Measurements from ENCODE around the gene KCNH1.

KCNH1 gene

DNA sequence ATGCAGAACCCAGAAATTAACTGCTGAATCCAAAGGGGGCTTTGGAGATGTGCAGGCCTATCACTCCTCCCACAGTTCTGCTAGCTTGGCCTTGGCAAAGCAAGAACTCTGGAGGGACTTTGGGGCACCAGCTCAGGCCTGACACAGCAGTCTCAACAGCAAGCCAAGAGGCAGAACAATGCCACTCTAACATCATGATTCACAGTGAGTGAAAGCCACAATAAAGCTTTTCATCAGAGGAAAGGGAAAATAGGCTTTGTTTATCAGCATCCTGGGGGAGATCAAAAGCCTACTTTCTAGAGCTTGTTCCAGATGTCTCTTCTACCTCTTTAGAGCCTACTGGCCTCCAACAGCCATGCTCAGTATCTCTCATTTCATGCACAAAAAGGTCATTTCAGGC is 283.4 kb downstream of the KCNH1 start:
- POLR2A ChIA-PET, result no interaction called here
- Histone ChIP-seq H3K4me1 (ENCODE audit: control extremely low read depth in 1 of 4, control insufficient read depth in 4 of 4, insufficient read depth in 4 of 4, low read length in 3 of 4) (no peaks in the 10 kb centered on the region), H3K27me3 (replicated peaks in 2 of 5; ENCODE audit: control insufficient read depth in 4 of 5, insufficient read depth in 5 of 5, low read length in 4 of 5) (peaks cover 0 to 2% (median 0%) of the 10 kb centered on the region in 5 experiments), H3K27ac (ENCODE audit: insufficient read depth in 1 of 2, low read depth in 1 of 2, low read length in 2 of 2, poor library complexity in 1 of 2, severe bottlenecking in 2 of 2) (no peak overlapping the region), H3K9me3 (ENCODE audit: control extremely low read depth in 1 of 5, control insufficient read depth in 4 of 5, insufficient read depth in 2 of 5, low read depth in 1 of 5, low read length in 4 of 5) (no peaks in the 10 kb centered on the region), H3K4me3 (ENCODE audit: control insufficient read depth in 1 of 7, extremely low read depth in 1 of 7, insufficient read depth in 4 of 7, low read depth in 2 of 7, low read length in 6 of 7) (no peak overlapping the region), H3K36me3 (ENCODE audit: control insufficient read depth in 4 of 4, insufficient read depth in 4 of 4, low read length in 3 of 4) (no peaks in the 10 kb centered on the region)
- CTCF ChIA-PET, result no interaction called here
- DNase-seq, result no peak

GRCh38 chr1:210848474-210848873 is 285.5 kb downstream of the KCNH1 start:
- 83% methylated on average over 1 of the region's 3 CpGs for WGBS (ENCODE audit: insufficient coverage)
- H3K27ac ChIP-seq (ENCODE audit: insufficient read depth in 1 of 2, low read depth in 1 of 2, low read length in 2 of 2, poor library complexity in 1 of 2, severe bottlenecking in 2 of 2), result no peak overlapping the region
- POLR2A ChIA-PET, result no interaction called here

GRCh38 chr1:210841926-210842625 is 291.9 kb downstream of the KCNH1 start:
- H3K4me1 ChIP-seq (ENCODE audit: control extremely low read depth in 1 of 4, control insufficient read depth in 4 of 4, insufficient read depth in 4 of 4, low read length in 3 of 4), result no peaks in the 10 kb centered on the region
- no peak for DNase-seq
- no peaks in the 10 kb centered on the region for H3K36me3 ChIP-seq (ENCODE audit: control insufficient read depth in 4 of 4, insufficient read depth in 4 of 4, low read length in 3 of 4)
- ChIA-PET CTCF (no interaction called here), POLR2A (no interaction called here)
- H3K27ac ChIP-seq (ENCODE audit: insufficient read depth in 1 of 2, low read depth in 1 of 2, low read length in 2 of 2, poor library complexity in 1 of 2, severe bottlenecking in 2 of 2), result no peak overlapping the region
- H3K27me3 ChIP-seq (replicated peaks in 2 of 5; ENCODE audit: control insufficient read depth in 4 of 5, insufficient read depth in 5 of 5, low read length in 4 of 5), result peaks cover 0 to 2% (median 0%) of the 10 kb centered on the region in 5 experiments
- WGBS (ENCODE audit: insufficient coverage), result 95% methylated on average over 3 of the region's 5 CpGs
- no peak overlapping the region for H3K4me3 ChIP-seq (ENCODE audit: control insufficient read depth in 1 of 7, extremely low read depth in 1 of 7, insufficient read depth in 4 of 7, low read depth in 2 of 7, low read length in 6 of 7)
- H3K9me3 ChIP-seq (ENCODE audit: control extremely low read depth in 1 of 5, control insufficient read depth in 4 of 5, insufficient read depth in 2 of 5, low read depth in 1 of 5, low read length in 4 of 5), result peaks cover 0 to under 1% (median 0%) of the 10 kb centered on the region in 5 experiments

More at GRCh38 chr1:210848474-210848873, 285.5 kb downstream of the KCNH1 start:
- H3K27me3 ChIP-seq (replicated peaks in 2 of 5; ENCODE audit: control insufficient read depth in 4 of 5, insufficient read depth in 5 of 5, low read length in 4 of 5), result no peaks in the 10 kb centered on the region
- no peak overlapping the region for H3K4me3 ChIP-seq (ENCODE audit: control insufficient read depth in 1 of 7, extremely low read depth in 1 of 7, insufficient read depth in 4 of 7, low read depth in 2 of 7, low read length in 6 of 7)
- no peaks in the 10 kb centered on the region for H3K9me3 ChIP-seq (ENCODE audit: control extremely low read depth in 1 of 5, control insufficient read depth in 4 of 5, insufficient read depth in 2 of 5, low read depth in 1 of 5, low read length in 4 of 5)
- no peaks in the 10 kb centered on the region for H3K4me1 ChIP-seq (ENCODE audit: control extremely low read depth in 1 of 4, control insufficient read depth in 4 of 4, insufficient read depth in 4 of 4, low read length in 3 of 4)
- CTCF ChIA-PET, result no interaction called here
- H3K36me3 ChIP-seq (ENCODE audit: control insufficient read depth in 4 of 4, insufficient read depth in 4 of 4, low read length in 3 of 4), result no peaks in the 10 kb centered on the region
- no peak for DNase-seq

DNA sequence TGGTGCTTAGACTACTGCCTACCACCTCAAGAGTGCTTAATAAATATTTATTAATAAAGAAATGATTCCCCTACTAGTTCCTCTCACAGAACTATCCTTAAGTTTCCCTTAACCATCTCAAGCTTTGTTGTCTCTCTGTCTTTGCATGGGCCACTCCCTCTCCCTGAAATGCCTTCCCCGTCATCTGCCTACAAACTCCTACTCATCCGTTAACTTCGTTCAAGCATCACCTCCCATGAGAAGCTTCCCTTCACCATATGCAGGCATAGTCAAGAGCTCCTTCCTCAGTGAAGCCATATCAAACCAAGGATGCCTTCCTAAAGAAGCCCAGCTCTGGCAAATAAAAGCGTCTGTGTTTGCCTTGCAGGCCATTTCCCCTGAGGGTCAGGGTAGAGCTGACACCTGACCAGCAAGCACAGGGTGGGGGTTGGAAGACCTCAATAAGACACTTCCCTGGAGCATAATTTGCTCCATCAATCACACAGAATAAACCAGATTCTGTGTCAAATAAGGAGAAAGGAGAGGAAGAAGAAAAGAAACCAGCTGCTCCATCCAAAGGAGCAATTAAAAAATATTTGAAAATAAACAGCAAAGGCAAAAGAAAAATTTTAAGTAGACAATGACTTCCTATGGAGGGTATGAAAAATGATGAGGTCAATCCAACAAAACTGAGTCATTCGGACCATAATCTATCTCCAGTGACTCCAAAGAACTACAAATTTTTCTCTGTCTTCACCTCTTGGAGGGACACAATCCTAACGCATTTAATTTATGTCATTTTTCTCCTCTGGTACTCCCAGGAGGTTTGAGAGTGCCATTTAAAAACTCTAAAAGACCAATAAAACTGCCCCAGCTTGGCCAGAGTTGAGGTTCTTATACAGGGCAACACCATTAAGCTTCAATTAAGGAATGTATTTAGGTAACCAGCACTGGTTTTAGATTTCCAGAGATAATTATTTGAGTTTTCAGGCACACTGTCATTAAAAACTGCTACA is 303.6 kb downstream of the KCNH1 start:
- CTCF ChIA-PET, result no interaction called here

GRCh38 chr1:210828996-210829596 is 304.9 kb downstream of the KCNH1 start:
- POLR2A ChIA-PET, result no interaction called here
- no peaks in the 10 kb centered on the region for H3K9me3 ChIP-seq (ENCODE audit: control extremely low read depth in 1 of 5, control insufficient read depth in 4 of 5, insufficient read depth in 2 of 5, low read depth in 1 of 5, low read length in 4 of 5)
- no peaks in the 10 kb centered on the region for H3K36me3 ChIP-seq (ENCODE audit: control insufficient read depth in 4 of 4, insufficient read depth in 4 of 4, low read length in 3 of 4)
- CTCF ChIA-PET, result no interaction called here
- no peak overlapping the region for H3K4me3 ChIP-seq (ENCODE audit: control insufficient read depth in 1 of 7, extremely low read depth in 1 of 7, insufficient read depth in 4 of 7, low read depth in 2 of 7, low read length in 6 of 7)
- no peaks in the 10 kb centered on the region for H3K4me1 ChIP-seq (ENCODE audit: control extremely low read depth in 1 of 4, control insufficient read depth in 4 of 4, insufficient read depth in 4 of 4, low read length in 3 of 4)
- peaks cover 0 to 3% (median 0%) of the 10 kb centered on the region in 5 experiments for H3K27me3 ChIP-seq (replicated peaks in 2 of 5; ENCODE audit: control insufficient read depth in 4 of 5, insufficient read depth in 5 of 5, low read length in 4 of 5)
- no peak for DNase-seq
- H3K27ac ChIP-seq (ENCODE audit: insufficient read depth in 1 of 2, low read depth in 1 of 2, low read length in 2 of 2, poor library complexity in 1 of 2, severe bottlenecking in 2 of 2), result no peak overlapping the region
- WGBS (ENCODE audit: insufficient coverage), result 85% methylated on average over 4 of the region's 4 CpGs

More for the DNA sequence above, 303.6 kb downstream of the KCNH1 start:
- DNase-seq, result no peak
- Histone ChIP-seq H3K27me3 (replicated peaks in 2 of 5; ENCODE audit: control insufficient read depth in 4 of 5, insufficient read depth in 5 of 5, low read length in 4 of 5) (peaks cover 0 to 3% (median 0%) of the 10 kb centered on the region in 5 experiments), H3K36me3 (ENCODE audit: control insufficient read depth in 4 of 4, insufficient read depth in 4 of 4, low read length in 3 of 4) (no peaks in the 10 kb centered on the region), H3K4me3 (ENCODE audit: control insufficient read depth in 1 of 7, extremely low read depth in 1 of 7, insufficient read depth in 4 of 7, low read depth in 2 of 7, low read length in 6 of 7) (no peak overlapping the region), H3K9me3 (ENCODE audit: control extremely low read depth in 1 of 5, control insufficient read depth in 4 of 5, insufficient read depth in 2 of 5, low read depth in 1 of 5, low read length in 4 of 5) (no peaks in the 10 kb centered on the region), H3K27ac (ENCODE audit: insufficient read depth in 1 of 2, low read depth in 1 of 2, low read length in 2 of 2, poor library complexity in 1 of 2, severe bottlenecking in 2 of 2) (no peak overlapping the region), H3K4me1 (ENCODE audit: control extremely low read depth in 1 of 4, control insufficient read depth in 4 of 4, insufficient read depth in 4 of 4, low read length in 3 of 4) (no peaks in the 10 kb centered on the region)
- 71% methylated on average over 5 of the region's 6 CpGs for WGBS (ENCODE audit: insufficient coverage)
- POLR2A ChIA-PET, result no interaction called here

DNA sequence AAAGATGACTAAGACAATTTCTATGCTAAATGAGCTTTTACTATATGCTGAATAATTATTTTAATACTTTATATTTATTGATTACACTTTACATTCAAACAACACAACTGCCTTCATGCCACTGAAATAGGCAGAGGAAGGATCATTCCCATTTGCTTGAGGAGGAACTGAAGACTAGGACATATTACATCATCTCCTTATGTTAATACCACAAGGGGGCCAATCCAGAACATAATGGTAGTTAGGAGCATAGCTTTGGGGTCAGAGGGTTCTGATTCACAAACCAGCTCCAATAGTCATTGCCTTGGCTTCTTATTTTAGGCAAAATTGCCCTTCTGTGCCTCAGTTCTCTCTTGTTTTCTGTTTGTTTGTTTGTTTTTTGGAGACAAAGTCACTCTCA is 306.5 kb downstream of the KCNH1 start:
- H3K4me1 ChIP-seq (ENCODE audit: control extremely low read depth in 1 of 4, control insufficient read depth in 4 of 4, insufficient read depth in 4 of 4, low read length in 3 of 4), result no peaks in the 10 kb centered on the region
- POLR2A ChIA-PET, result no interaction called here
- no peaks in the 10 kb centered on the region for H3K9me3 ChIP-seq (ENCODE audit: control extremely low read depth in 1 of 5, control insufficient read depth in 4 of 5, insufficient read depth in 2 of 5, low read depth in 1 of 5, low read length in 4 of 5)
- H3K4me3 ChIP-seq (ENCODE audit: control insufficient read depth in 1 of 7, extremely low read depth in 1 of 7, insufficient read depth in 4 of 7, low read depth in 2 of 7, low read length in 6 of 7), result no peak overlapping the region
- no peak overlapping the region for H3K27ac ChIP-seq (ENCODE audit: insufficient read depth in 1 of 2, low read depth in 1 of 2, low read length in 2 of 2, poor library complexity in 1 of 2, severe bottlenecking in 2 of 2)
- DNase-seq, result no peak
- CTCF ChIA-PET, result no interaction called here
- peaks cover 0 to 3% (median 0%) of the 10 kb centered on the region in 5 experiments for H3K27me3 ChIP-seq (replicated peaks in 2 of 5; ENCODE audit: control insufficient read depth in 4 of 5, insufficient read depth in 5 of 5, low read length in 4 of 5)
- no peaks in the 10 kb centered on the region for H3K36me3 ChIP-seq (ENCODE audit: control insufficient read depth in 4 of 4, insufficient read depth in 4 of 4, low read length in 3 of 4)

DNA sequence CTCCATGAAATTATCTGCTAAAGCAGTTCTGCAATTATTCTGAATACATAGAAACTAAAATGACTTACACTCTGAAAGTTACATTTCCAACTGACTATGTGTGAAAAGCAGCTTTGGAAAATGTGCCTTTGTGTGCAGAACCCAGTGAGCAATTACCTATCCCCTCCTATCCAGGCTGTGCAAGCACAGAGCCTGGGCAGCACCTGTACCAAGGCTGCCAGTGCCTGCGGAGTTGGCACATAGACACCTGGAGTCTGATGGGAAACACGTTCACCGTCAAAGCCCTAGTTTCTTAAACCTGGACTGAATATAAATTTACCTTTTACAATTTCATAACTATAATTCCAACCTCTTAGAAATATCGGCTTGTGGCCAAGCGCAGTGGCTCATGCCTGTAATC is 307.3 kb downstream of the KCNH1 start:
- Histone ChIP-seq H3K27me3 (replicated peaks in 2 of 5; ENCODE audit: control insufficient read depth in 4 of 5, insufficient read depth in 5 of 5, low read length in 4 of 5) (peaks cover 0 to 3% (median 0%) of the 10 kb centered on the region in 5 experiments), H3K27ac (ENCODE audit: insufficient read depth in 1 of 2, low read depth in 1 of 2, low read length in 2 of 2, poor library complexity in 1 of 2, severe bottlenecking in 2 of 2) (no peak overlapping the region), H3K9me3 (ENCODE audit: control extremely low read depth in 1 of 5, control insufficient read depth in 4 of 5, insufficient read depth in 2 of 5, low read depth in 1 of 5, low read length in 4 of 5) (no peaks in the 10 kb centered on the region), H3K36me3 (ENCODE audit: control insufficient read depth in 4 of 4, insufficient read depth in 4 of 4, low read length in 3 of 4) (no peaks in the 10 kb centered on the region), H3K4me1 (ENCODE audit: control extremely low read depth in 1 of 4, control insufficient read depth in 4 of 4, insufficient read depth in 4 of 4, low read length in 3 of 4) (no peaks in the 10 kb centered on the region), H3K4me3 (ENCODE audit: control insufficient read depth in 1 of 7, extremely low read depth in 1 of 7, insufficient read depth in 4 of 7, low read depth in 2 of 7, low read length in 6 of 7) (no peak overlapping the region)
- POLR2A ChIA-PET, result no interaction called here
- 98% methylated on average over 5 of the region's 5 CpGs for WGBS (ENCODE audit: insufficient coverage)
- CTCF ChIA-PET, result no interaction called here
- DNase-seq, result no peak

All from common myeloid progenitor, CD34-positive (primary cell).